PC-3 (cell line): ENCODE data around the gene LRRN4CL.

Experiments
- EZH2 ChIP-seq: fragments of 300-600 bp; sonication (generic); IDR thresholded peaks from one replicate; pipeline ENCODE4 v1.6.1; 2017; ENCODE audit warnings: antibody characterized with exemption, mild to moderate bottlenecking, low read length; ENCODE audit not compliant: unreplicated experiment
- EZH2phosphoT487 ChIP-seq: fragments of 300-600 bp; sonication (generic); IDR thresholded peaks from 2 replicates; pipeline ENCODE4 v1.6.1; 2018; ENCODE audit warnings: mild to moderate bottlenecking, antibody characterized with exemption, low read length, borderline replicate concordance
- TF ChIP-seq, protein P1 (sequence below): fragments of 300-600 bp; sonication (generic); conservative IDR thresholded peaks from 2 replicates; pipeline ENCODE4 v1.5.1; 2017; ENCODE audit warnings: antibody characterized with exemption, low read depth, mild to moderate bottlenecking, low read length

DNA sequence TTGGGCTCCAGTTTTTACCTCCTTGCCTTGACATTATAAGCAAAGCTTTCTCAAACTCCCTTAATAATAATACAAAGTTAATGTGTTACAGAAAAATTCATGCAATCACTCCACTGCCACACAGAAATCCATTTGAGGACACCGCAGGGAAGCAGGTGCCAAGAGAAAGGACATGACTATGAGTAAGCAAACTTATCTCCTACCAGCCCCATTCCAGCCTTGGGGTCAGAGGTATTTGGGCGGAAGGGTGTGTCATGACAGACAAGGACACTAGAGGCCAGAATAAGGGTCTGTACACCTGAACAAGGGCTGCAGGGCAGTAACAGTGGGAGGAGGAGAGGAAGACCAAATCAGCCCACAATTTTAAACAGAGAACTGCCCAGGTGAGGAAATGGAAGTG, 24.0 kb upstream of the LRRN4CL start:
- TF ChIP-seq, protein P1, sequence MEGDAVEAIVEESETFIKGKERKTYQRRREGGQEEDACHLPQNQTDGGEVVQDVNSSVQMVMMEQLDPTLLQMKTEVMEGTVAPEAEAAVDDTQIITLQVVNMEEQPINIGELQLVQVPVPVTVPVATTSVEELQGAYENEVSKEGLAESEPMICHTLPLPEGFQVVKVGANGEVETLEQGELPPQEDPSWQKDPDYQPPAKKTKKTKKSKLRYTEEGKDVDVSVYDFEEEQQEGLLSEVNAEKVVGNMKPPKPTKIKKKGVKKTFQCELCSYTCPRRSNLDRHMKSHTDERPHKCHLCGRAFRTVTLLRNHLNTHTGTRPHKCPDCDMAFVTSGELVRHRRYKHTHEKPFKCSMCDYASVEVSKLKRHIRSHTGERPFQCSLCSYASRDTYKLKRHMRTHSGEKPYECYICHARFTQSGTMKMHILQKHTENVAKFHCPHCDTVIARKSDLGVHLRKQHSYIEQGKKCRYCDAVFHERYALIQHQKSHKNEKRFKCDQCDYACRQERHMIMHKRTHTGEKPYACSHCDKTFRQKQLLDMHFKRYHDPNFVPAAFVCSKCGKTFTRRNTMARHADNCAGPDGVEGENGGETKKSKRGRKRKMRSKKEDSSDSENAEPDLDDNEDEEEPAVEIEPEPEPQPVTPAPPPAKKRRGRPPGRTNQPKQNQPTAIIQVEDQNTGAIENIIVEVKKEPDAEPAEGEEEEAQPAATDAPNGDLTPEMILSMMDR, result no peak
- TF ChIP-seq EZH2, result no peak
- TF ChIP-seq EZH2phosphoT487, result no peak
